HCT116 (cell line): Measurements from ENCODE around the gene TNFRSF12A.

Experiments
- EZH2phosphoT487 ChIP-seq: fragments of 200-600 bp; IDR thresholded peaks from 2 replicates; pipeline ENCODE4 v1.6.1; 2018; ENCODE audit warnings: antibody characterized with exemption, borderline replicate concordance
- POLR2A ChIP-seq: IDR thresholded peaks from 2 replicates; pipeline ENCODE4 v1.7.0; 2011; ENCODE audit warnings: borderline replicate concordance; ENCODE audit not compliant: insufficient read depth, insufficient read length; ENCODE audit errors: extremely low read depth
- POLR2AphosphoS5 ChIP-seq: IDR thresholded peaks from 2 replicates; pipeline ENCODE4 v1.6.1; 2011; ENCODE audit warnings: mild to moderate bottlenecking, low read depth, low read length, moderate library complexity
- SIN3A ChIP-seq: IDR thresholded peaks from 2 replicates; pipeline ENCODE4 v1.6.1; 2012; ENCODE audit warnings: low read depth
- TCF7L2 ChIP-seq: IDR thresholded peaks from 2 replicates; pipeline ENCODE4 v1.7.0; 2011; ENCODE audit warnings: borderline replicate concordance, inconsistent platforms; ENCODE audit not compliant: insufficient read depth, insufficient read length; ENCODE audit errors: extremely low read depth
- YY1 ChIP-seq: IDR thresholded peaks from 2 replicates; pipeline ENCODE4 v1.6.1; 2011; ENCODE audit warnings: low read length, low read depth, moderate library complexity, mild to moderate bottlenecking; ENCODE audit not compliant: insufficient replicate concordance; ENCODE audit errors: extremely low read depth
- ZNF274 ChIP-seq: fragments of 200-500 bp; sonication (Bioruptor generic); IDR thresholded peaks from 2 replicates; pipeline ENCODE4 v1.6.1; 2014; ENCODE audit warnings: mild to moderate bottlenecking, low read depth, low read length, inconsistent platforms
- TF ChIP-seq, protein P1 (sequence below), 3 experiments: fragments of 200-600 bp in 1 of 3; sonication (generic) in 1 of 3; IDR thresholded peaks in 2 of 3; conservative IDR thresholded peaks in 1 of 3; 2 replicates each; pipeline ENCODE4 v1.5.1; 2012 to 2017; ENCODE audit warnings: low read depth in 2 of 3, low read length in 2 of 3, antibody characterized with exemption in 1 of 3, borderline replicate concordance in 1 of 3, control low read depth in 1 of 3, mild to moderate bottlenecking in 1 of 3, mixed read lengths in 1 of 3, mixed run types in 1 of 3, moderate library complexity in 1 of 3; ENCODE audit not compliant: insufficient read depth in 1 of 3

DNA sequence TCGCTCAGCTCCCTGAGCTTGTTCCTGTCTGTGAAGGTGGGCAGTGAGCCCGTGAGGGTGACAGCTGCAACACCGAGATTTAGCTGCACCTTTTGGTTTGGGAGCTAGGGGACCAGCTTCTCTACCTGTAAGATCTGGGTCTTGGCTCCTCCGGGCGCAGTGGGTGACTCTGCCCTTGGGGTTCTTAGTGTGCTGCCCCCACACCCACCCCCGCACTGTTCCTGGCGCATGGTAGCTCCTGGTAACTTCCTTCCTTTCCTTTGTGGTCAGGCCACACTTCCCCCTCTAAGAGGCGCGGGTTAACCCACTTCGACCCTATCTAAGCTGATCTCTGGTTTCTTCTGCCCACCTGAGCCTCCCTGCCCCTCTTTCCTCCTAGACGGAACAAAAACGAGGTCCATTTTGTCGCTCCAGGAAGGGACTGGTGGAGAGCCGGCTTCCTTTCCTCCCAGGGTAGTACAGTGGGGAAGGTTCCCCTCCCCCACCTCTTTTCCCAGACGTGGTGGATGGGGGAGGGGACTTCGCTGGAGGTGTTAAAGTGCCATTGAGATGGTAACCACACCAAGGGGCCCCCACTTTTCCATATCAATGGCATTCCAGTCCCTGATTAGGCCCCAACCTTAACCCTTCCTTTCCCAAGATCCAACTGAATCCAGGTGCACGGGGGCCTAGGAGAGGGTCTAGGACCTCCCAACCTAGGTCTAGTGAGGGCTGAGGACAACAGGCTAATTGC lies 12.0 kb upstream of the TNFRSF12A start:
- TF ChIP-seq, protein P1, sequence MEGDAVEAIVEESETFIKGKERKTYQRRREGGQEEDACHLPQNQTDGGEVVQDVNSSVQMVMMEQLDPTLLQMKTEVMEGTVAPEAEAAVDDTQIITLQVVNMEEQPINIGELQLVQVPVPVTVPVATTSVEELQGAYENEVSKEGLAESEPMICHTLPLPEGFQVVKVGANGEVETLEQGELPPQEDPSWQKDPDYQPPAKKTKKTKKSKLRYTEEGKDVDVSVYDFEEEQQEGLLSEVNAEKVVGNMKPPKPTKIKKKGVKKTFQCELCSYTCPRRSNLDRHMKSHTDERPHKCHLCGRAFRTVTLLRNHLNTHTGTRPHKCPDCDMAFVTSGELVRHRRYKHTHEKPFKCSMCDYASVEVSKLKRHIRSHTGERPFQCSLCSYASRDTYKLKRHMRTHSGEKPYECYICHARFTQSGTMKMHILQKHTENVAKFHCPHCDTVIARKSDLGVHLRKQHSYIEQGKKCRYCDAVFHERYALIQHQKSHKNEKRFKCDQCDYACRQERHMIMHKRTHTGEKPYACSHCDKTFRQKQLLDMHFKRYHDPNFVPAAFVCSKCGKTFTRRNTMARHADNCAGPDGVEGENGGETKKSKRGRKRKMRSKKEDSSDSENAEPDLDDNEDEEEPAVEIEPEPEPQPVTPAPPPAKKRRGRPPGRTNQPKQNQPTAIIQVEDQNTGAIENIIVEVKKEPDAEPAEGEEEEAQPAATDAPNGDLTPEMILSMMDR (IDR thresholded peaks at IDR 0.05 in 2 of 3, conservative IDR thresholded peaks at IDR 0.05 in 1 of 3; ENCODE audit: borderline replicate concordance in 1 of 3, insufficient read depth in 1 of 3, low read depth in 2 of 3, low read length in 2 of 3): no peak
- TF ChIP-seq ZNF274: no peak
- TF ChIP-seq POLR2A: no peak
- TF ChIP-seq POLR2AphosphoS5: no peak
- no peak for TF ChIP-seq TCF7L2
- TF ChIP-seq SIN3A: no peak
- TF ChIP-seq YY1: no peak
- no peak for TF ChIP-seq EZH2phosphoT487
